Hypothalamus (tissue), 51 donors: ENCODE measurements around the gene BNC2.
"Not testable (repeated sequence)": the region's sequence is repeated elsewhere in the genome, so short reads cannot be mapped to it uniquely, and the experiment has no call there.

ENCODE experiments used
- DNase-seq, 51 donors: peaks; one replicate each; lab custom pipeline; 2025; lab: John Stamatoyannopoulos, UW

Gene BNC2, protein sequence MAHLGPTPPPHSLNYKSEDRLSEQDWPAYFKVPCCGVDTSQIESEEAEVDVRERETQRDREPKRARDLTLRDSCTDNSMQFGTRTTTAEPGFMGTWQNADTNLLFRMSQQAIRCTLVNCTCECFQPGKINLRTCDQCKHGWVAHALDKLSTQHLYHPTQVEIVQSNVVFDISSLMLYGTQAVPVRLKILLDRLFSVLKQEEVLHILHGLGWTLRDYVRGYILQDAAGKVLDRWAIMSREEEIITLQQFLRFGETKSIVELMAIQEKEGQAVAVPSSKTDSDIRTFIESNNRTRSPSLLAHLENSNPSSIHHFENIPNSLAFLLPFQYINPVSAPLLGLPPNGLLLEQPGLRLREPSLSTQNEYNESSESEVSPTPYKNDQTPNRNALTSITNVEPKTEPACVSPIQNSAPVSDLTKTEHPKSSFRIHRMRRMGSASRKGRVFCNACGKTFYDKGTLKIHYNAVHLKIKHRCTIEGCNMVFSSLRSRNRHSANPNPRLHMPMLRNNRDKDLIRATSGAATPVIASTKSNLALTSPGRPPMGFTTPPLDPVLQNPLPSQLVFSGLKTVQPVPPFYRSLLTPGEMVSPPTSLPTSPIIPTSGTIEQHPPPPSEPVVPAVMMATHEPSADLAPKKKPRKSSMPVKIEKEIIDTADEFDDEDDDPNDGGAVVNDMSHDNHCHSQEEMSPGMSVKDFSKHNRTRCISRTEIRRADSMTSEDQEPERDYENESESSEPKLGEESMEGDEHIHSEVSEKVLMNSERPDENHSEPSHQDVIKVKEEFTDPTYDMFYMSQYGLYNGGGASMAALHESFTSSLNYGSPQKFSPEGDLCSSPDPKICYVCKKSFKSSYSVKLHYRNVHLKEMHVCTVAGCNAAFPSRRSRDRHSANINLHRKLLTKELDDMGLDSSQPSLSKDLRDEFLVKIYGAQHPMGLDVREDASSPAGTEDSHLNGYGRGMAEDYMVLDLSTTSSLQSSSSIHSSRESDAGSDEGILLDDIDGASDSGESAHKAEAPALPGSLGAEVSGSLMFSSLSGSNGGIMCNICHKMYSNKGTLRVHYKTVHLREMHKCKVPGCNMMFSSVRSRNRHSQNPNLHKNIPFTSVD

DNA sequence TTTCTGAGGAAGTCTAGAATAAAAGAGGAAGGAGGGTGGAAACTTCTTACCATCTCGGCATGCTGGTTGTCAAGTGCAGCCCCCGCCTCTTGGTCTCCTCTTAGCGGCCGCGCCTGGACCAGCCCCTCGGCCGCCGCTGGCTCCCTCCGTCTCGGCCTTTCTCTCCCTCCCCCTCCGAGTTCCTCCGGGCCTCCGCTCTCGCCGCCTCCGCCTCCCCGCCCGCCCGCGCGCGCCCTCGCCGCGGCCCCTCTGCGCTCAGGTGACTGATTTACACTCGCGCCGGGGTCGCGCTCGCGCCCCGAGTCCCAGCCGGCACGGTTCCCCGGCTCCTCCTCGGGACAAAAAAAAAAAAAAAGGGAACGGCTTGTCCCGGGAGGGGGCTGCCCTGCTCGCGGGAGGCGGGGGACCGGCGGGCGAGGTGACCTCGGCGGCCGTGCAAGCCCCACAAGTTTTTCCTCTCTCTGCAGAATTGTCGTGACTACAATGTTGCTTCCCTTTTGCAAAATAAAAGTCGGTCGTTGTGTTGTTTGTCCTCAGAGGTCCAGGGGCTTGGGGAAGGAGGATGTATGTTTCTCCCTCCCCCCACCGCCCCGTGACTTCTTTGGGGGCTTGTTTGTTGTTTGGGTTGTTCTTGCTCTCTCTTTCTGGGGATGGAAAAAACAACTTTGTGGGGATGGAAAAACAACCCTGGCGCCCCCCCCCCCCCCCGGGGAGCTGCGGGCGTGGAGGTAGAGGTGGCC, at the start of gene BNC2:
Gene BNC2 (minus strand): TSS at position 75 of the 740 bp plus-strand sequence. CDS start 22 bp downstream, at position 53.
- DNase-seq, result peak in 24 of 51 donors; percentile 8 to 53 (median 22)

DNA sequence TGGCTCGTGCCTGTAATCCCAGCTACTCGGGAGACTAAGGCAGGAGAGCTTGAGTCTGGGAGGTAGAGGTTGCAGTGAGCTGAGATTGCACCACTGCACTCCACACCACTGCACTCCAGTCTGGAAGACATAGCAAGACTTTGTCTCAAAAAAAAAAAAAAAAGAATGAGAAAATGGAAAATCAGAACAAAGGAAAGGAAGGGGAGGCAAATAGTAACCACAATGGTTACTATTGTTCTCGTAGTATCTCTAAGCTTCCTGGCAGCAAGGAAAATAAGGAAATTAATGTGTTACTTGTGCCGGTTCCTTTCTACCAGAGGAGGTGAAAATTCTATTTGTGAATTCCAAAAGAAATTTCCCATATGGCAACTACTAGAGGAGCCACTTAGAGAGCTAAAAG, 48.5 kb upstream of the BNC2 start:
- DNase-seq, result no peak

GRCh38 chr9:16915126-16915831, 44.8 kb upstream of the BNC2 start:
- DNase-seq, result peak in 15 of 51 donors; percentile 2 to 59 (median 16)

DNA sequence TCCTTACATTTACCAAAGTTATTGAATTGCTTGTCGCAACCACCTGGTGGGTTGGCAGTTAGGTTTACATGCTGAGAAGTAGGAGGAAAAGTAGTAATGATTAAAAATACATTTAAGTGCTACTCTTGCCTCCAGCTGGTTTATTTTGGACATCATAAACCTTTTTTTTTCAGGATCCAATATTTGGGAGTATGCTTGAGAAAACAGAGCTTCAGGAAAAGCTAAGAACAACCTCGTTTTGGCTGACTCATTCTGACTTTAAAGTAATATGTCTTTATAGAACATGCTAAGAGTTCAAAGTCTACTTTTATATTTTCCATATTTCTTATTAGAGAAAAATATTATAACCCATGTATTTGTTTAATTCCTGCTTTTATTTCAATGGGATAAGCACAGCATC, 41.7 kb upstream of the BNC2 start:
- no peak for DNase-seq

DNA sequence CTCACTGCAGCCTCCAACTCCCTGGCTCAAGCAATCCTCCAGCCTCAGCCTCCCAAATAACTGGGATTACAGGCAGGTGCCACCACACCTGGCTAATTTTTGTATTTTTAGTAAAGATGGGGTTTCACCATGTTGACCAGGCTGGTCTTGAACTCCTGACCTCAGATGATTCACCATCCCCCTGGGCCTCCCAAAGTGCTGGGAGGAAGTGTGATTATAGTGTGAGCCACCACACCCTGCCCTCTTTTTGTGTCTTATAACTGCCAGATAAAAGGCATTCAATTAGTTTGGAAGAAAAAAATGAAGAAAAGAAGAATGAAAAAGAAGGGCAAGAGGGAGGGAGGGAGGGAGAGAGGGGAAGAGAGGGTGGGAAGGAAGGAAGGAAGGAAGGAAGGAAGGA, 37.7 kb upstream of the BNC2 start:
- not testable (repeated sequence) for DNase-seq

DNA sequence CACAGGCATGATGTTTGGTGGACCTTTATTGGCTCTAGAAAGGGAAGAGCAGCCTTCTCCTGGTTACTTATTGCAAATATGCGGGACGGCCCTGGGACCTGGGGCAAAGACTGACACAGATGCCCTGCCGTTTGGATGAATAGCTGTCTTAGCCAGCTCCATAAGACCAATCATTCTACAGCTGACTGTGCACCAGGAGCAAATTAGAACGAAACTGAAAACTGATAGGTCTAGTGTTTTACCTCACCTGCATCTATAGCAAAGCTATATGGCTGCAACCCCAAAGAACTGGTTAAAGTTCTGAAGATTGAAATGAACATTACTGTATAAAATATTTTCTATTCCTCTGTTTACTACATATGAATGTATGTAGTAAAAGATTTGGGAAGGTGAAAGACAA, 34.2 kb upstream of the BNC2 start:
- DNase-seq, result no peak

DNA sequence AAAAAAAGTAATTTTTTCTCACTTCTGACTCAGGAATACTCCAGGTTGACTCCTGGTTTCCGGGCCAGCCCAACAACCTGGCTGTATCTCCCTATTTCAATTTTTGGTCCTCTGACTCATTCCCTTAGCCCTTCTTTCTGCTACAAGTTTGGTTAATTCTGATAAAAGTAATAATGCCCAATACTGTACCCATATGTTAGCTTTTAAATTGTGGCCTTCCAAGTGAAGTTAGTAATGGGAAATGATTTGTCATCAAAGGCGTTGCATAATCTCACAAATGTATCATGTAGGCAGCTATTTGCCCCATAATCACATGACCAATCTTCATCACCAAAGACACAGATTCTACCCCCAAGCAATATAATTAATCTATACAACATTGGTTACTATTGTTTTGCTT, 31.1 kb upstream of the BNC2 start:
- DNase-seq, result no peak

DNA sequence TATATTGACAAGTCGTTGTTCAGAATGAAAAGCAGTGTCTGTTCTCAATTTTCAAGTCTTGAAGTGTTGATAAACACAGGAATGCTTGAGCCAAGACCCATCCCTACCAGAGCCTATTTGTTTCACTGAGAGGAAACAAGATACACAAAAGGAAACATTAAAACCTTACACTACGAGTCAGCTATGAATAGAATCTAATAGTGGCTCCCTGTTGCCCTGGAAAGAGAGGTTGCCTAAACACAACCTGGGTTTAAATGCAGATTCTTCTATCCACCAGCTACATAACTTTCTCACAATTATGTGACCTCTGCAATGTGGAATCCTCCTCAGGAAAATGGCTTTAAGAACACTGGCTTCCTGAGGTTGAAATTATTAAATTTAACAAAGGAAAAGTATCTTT, 29.1 kb upstream of the BNC2 start:
- DNase-seq, result no peak

DNA sequence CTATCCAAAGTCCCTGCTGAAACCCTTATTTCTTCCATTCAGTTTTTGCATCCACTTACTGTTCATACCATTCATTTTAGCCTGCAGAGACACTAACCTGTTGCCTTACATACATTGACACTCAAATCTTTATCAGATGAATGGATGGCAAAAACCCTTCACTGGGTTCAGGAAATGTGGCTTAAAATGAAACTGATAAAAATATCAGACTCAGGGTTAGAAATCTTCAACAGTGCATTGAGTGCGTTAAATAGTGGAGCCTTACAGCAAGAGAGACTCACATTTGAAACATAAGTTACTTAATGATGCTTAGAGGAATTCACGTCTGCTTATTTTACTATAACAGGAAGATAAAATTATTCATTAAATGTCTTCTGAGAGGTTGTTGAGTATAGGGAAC, 28.0 kb upstream of the BNC2 start:
- DNase-seq, result no peak

DNA sequence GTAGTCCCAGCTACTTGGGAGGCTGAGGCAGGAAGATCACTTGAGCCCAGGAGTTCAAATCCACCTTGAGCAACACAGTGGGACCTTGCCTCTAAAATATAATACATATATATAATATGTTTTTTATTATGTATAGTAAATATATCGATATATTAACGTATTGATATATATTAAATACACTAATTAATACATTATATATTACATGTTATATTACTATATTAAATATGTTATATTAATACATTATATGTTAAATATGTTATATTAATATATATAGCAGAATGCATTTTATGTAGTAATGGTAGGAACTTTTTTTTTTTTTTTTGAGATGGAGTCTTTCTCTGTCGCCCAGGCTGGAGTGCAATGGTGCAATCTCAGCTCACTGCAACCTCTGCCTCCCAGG, 18.1 kb upstream of the BNC2 start:
- no peak for DNase-seq

DNA sequence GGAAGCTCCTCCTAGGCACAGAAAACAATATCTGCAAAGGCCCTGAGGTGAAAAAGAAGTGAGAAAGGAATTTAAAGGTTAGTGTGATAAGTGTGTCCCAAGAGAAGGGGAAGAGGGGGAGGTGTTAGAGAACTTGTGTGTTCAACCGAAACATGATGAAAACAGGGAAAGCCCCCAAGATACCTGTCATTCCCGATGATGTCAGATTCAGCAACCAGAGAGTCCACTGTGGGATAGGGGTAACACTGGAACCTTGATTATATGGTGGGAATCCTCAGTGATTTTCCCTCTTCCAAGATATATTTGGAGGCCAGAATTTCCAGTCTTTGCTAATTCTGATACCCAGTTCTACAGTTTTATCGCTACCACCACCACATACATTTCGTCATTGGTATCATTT, 15.5 kb upstream of the BNC2 start:
- DNase-seq, result no peak

- DNase-seq, result peak in 1 of 51 donors; percentile 4
These were observed 14.6 kb upstream of the BNC2 start for GRCh38 chr9:16884952-16885513.

DNA sequence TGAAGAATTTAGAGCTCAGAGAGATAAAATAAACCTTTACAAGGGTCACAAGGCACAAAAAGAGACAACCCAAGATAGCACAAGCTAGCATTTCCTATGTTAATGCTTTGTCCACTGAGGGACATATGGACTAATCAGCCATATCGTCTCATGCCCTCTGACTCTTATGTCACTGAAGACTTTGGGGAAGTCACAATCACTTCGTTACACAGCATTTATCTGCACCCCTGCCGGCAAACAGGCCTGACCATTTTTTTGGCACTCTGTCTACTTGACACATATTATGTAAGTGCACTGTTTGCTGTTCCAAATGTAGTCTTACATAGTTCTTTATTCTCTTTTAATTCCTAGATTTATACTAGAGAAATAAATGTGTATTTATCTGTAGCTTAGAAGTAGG, 13.9 kb upstream of the BNC2 start:
- DNase-seq, result no peak

DNA sequence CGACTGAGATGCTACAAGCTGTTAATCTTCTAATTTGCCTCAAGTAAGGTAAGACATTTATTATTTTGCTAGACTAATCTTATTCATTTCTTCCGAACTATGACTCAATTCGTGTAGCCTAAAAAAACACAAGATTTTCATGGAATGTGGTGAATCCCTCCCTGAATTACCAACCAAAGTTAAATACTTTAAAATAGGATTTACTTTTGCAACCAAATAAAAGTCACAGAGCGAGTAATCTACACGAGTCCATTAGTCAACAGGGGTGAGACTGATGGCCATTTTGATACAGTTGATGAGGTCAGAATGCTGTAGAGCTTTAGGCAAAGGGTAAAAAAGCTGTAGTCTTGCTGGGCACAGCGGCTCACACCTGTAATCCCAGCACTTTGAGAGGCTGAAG, 13.1 kb upstream of the BNC2 start:
- DNase-seq, result no peak

GRCh38 chr9:16882440-16882839, 12.0 kb upstream of the BNC2 start:
- DNase-seq, result not testable (repeated sequence)

GRCh38 chr9:16879416-16879815, 8.9 kb upstream of the BNC2 start:
- no peak for DNase-seq

DNA sequence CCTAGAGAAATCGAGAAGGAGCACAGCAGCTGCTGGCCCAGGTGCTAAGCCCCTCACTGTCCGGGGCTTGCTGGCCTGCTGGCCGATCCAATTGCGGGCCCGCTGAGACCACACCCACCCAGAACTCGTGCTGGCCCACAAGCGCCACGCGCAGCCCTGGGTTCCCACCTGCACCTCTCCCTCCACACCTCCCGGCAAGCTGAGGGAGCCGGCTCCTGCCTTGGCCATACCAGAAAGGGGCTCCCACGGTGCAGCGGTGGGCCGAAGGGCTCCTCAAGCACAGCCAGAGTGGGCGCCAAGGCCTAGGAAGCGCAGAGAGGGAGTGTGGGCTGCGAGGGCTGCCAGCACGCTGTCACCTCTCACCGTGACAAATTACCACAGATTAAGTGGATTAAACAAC, 6.8 kb upstream of the BNC2 start:
- DNase-seq, result no peak

GRCh38 chr9:16873126-16873802, 2.8 kb upstream of the BNC2 start:
- no peak for DNase-seq
